H1 (cell line): ENCODE results near the gene SLFN12. TPM values are rescaled to one million over a fixed set of nuclear protein-coding genes. Genes with fewer than 3 reads are reported as not detected.

Experiments
- CTCF ChIA-PET: fragments of 300-600 bp; sonication (Branson Sonifier 250); formaldehyde crosslinking; loops from one replicate; lab custom pipeline; 2021; ENCODE audit not compliant: partially characterized antibody; lab: Charles Lee
- POLR2A ChIA-PET: fragments of 300-600 bp; sonication (Branson Sonifier 250); formaldehyde crosslinking; loops from one replicate; lab custom pipeline; 2021; ENCODE audit warnings: inconsistent platforms; ENCODE audit not compliant: partially characterized antibody; lab: Charles Lee
- DNase-seq, 2 experiments: peaks; one replicate each; pipeline versions ENCODE4 v3.0.0 to v3.0.0-alpha.2; 2010 to 2022; ENCODE audit warnings: low spot score in 2 of 2, low read depth in 1 of 2, mixed read lengths in 1 of 2
- FAIRE-seq: peaks from 2 replicates; lab custom pipeline; 2011; peaks lifted over from hg19 to GRCh38; lab: Jason Lieb, UNC
- H2AFZ ChIP-seq: 2 replicates; pipeline ENCODE4 v1.8.1; 2012; ENCODE audit warnings: low read length, inconsistent platforms
- H2AK5ac ChIP-seq: 2 replicates; pipeline ENCODE4 v1.6.1; 2013; ENCODE audit warnings: low read depth, low read length
- H2BK120ac ChIP-seq: replicated peaks from 2 replicates; pipeline ENCODE3; 2013; ENCODE audit warnings: low read depth, low read length, inconsistent platforms
- H2BK12ac ChIP-seq: 2 replicates; pipeline ENCODE4 v1.6.1; 2013; ENCODE audit warnings: low read depth, low read length
- H2BK15ac ChIP-seq: 2 replicates; pipeline ENCODE4 v1.6.1; 2013; ENCODE audit warnings: low read length
- H2BK20ac ChIP-seq: 2 replicates; pipeline ENCODE4 v1.6.1; 2013; ENCODE audit warnings: low read length
- H2BK5ac ChIP-seq: 2 replicates; pipeline ENCODE4 v1.6.1; 2013; ENCODE audit warnings: low read depth, low read length
- H3K14ac ChIP-seq: 2 replicates; pipeline ENCODE4 v1.6.1; 2013; ENCODE audit warnings: inconsistent platforms; ENCODE audit not compliant: insufficient read length
- H3K18ac ChIP-seq: 2 replicates; pipeline ENCODE4 v1.6.1; 2013; ENCODE audit warnings: low read length; ENCODE audit errors: extremely low read depth
- H3K23ac ChIP-seq: 2 replicates; pipeline ENCODE4 v1.6.1; 2013; ENCODE audit warnings: inconsistent platforms; ENCODE audit not compliant: insufficient read length
- H3K23me2 ChIP-seq: 2 replicates; pipeline ENCODE4 v1.6.1; 2013; ENCODE audit warnings: low read depth, low read length
- H3K27ac ChIP-seq: 2 replicates; pipeline ENCODE4 v1.6.1; 2011; ENCODE audit warnings: low read depth, low read length, inconsistent platforms
- H3K27me3 ChIP-seq, 4 experiments: replicated peaks in 1 of 4; 1 replicate in 1 of 4; 2 replicates in 3 of 4; pipeline versions ENCODE4 v1.6.1 to v1.8.1; 2011 to 2013; ENCODE audit warnings: low read length in 3 of 4, mild to moderate bottlenecking in 3 of 4, inconsistent platforms in 2 of 4, mixed read lengths in 2 of 4, moderate library complexity in 1 of 4; ENCODE audit not compliant: control insufficient read depth in 3 of 4, insufficient read depth in 3 of 4; ENCODE audit errors: extremely low read depth in 1 of 4
- H3K36me3 ChIP-seq, 4 experiments: 2 replicates each; pipeline versions ENCODE4 v1.6.1 to v1.8.1; 2011 to 2013; ENCODE audit warnings: mild to moderate bottlenecking in 4 of 4, low read length in 3 of 4, moderate library complexity in 2 of 4, control low read depth in 1 of 4, inconsistent platforms in 1 of 4; ENCODE audit not compliant: insufficient read depth in 4 of 4, control insufficient read depth in 2 of 4
- H3K4ac ChIP-seq: replicated peaks from 2 replicates; pipeline ENCODE3; 2013; ENCODE audit warnings: low read length, low read depth, mixed read lengths, inconsistent platforms; ENCODE audit not compliant: insufficient read length
- H3K4me1 ChIP-seq, 4 experiments: replicated peaks in 1 of 4; 1 replicate in 1 of 4; 2 replicates in 3 of 4; pipeline versions ENCODE4 v1.6.1 to v1.8.1; 2011 to 2013; ENCODE audit warnings: low read length in 3 of 4, inconsistent platforms in 2 of 4, mixed read lengths in 1 of 4; ENCODE audit not compliant: insufficient read depth in 4 of 4, control insufficient read depth in 3 of 4
- H3K4me2 ChIP-seq, 2 experiments: 2 replicates each; pipeline versions ENCODE4 v1.6.1 to v1.8.1; 2011 to 2013; ENCODE audit warnings: low read depth in 2 of 2, low read length in 2 of 2, control low read depth in 1 of 2, inconsistent platforms in 1 of 2, mild to moderate bottlenecking in 1 of 2; ENCODE audit not compliant: insufficient read depth in 1 of 2
- H3K4me3 ChIP-seq, 4 experiments: fragments of 200-600, 300-600 bp in 1 of 4; sonication (generic), shearing (Covaris generic), sonication (Bioruptor Twin) in 1 of 4; 2 replicates each; pipeline versions ENCODE4 v1.5.1 to v1.8.1; 2011 to 2016; ENCODE audit warnings: low read length in 4 of 4, low read depth in 3 of 4, control low read depth in 2 of 4, inconsistent platforms in 2 of 4, mild to moderate bottlenecking in 2 of 4, mixed read lengths in 1 of 4, moderate library complexity in 1 of 4; ENCODE audit not compliant: insufficient read depth in 2 of 4; ENCODE audit errors: extremely low read depth in 1 of 4
- H3K56ac ChIP-seq: replicated peaks from 2 replicates; pipeline ENCODE3; 2013; ENCODE audit warnings: low read depth, mild to moderate bottlenecking, mixed read lengths, low read length, inconsistent platforms; ENCODE audit not compliant: insufficient read length
- H3K79me1 ChIP-seq: 2 replicates; pipeline ENCODE4 v1.6.1; 2013; ENCODE audit warnings: low read depth, low read length, control low read depth
- H3K79me2 ChIP-seq, 2 experiments: 2 replicates each; pipeline versions ENCODE4 v1.6.1 to v1.8.1; 2012 to 2013; ENCODE audit warnings: low read length in 2 of 2, mild to moderate bottlenecking in 2 of 2, inconsistent platforms in 1 of 2; ENCODE audit not compliant: insufficient read depth in 2 of 2, control insufficient read depth in 1 of 2
- H3K9ac ChIP-seq, 4 experiments: replicated peaks in 1 of 4; 1 replicate in 1 of 4; 2 replicates in 3 of 4; pipeline versions ENCODE4 v1.6.1 to v1.8.1; 2011 to 2013; ENCODE audit warnings: low read depth in 3 of 4, low read length in 3 of 4, control low read depth in 2 of 4, mild to moderate bottlenecking in 2 of 4, moderate library complexity in 2 of 4, inconsistent platforms in 1 of 4; ENCODE audit errors: extremely low read depth in 1 of 4
- H3K9me3 ChIP-seq, 2 experiments: 2 replicates each; pipeline versions ENCODE4 v1.6.1 to v1.8.1; 2012 to 2013; ENCODE audit warnings: mild to moderate bottlenecking in 2 of 2, moderate library complexity in 2 of 2, control low read depth in 1 of 2, inconsistent platforms in 1 of 2, low read depth in 1 of 2, low read length in 1 of 2, mixed read lengths in 1 of 2; ENCODE audit not compliant: insufficient read depth in 2 of 2
- H4K20me1 ChIP-seq, 2 experiments: replicated peaks in 1 of 2; 2 replicates each; pipeline versions ENCODE3 to v1.8.1; 2011 to 2013; ENCODE audit warnings: inconsistent platforms in 2 of 2, low read length in 2 of 2, mild to moderate bottlenecking in 1 of 2; ENCODE audit not compliant: insufficient read depth in 2 of 2, control insufficient read depth in 1 of 2
- H4K5ac ChIP-seq: 2 replicates; pipeline ENCODE4 v1.6.1; 2013; ENCODE audit warnings: low read length, low read depth, mixed read lengths, inconsistent platforms; ENCODE audit not compliant: insufficient read length
- H4K8ac ChIP-seq: 2 replicates; pipeline ENCODE4 v1.8.0; 2013; ENCODE audit warnings: mild to moderate bottlenecking, moderate library complexity, low read length, inconsistent platforms; ENCODE audit not compliant: insufficient read depth; ENCODE audit errors: extremely low read depth
- H4K91ac ChIP-seq: replicated peaks from 2 replicates; pipeline ENCODE3; 2013; ENCODE audit warnings: low read length, mixed read lengths, inconsistent platforms; ENCODE audit not compliant: insufficient read length
- CHD1 ChIP-seq: IDR thresholded peaks from 2 replicates; pipeline ENCODE4 v1.6.1; 2012; ENCODE audit warnings: low read depth, low read length, improper control_type of control experiment
- CHD2 ChIP-seq: IDR thresholded peaks from 2 replicates; pipeline ENCODE4 v1.6.1; 2012; ENCODE audit warnings: low read length, improper control_type of control experiment
- EP300 ChIP-seq, 2 experiments: IDR thresholded peaks; 1 replicate in 1 of 2; 2 replicates in 1 of 2; pipeline ENCODE4 v1.6.1; 2011 to 2012; ENCODE audit warnings: low read depth in 2 of 2, low read length in 2 of 2, mild to moderate bottlenecking in 2 of 2, borderline replicate concordance in 1 of 2, inconsistent platforms in 1 of 2, moderate library complexity in 1 of 2
- EZH2 ChIP-seq: fragments of 200-600 bp; sonication (generic); IDR thresholded peaks from 2 replicates; pipeline ENCODE4 v1.7.1; 2012; ENCODE audit warnings: low read depth, mild to moderate bottlenecking, moderate library complexity, low read length, inconsistent platforms; ENCODE audit not compliant: severe bottlenecking
- POU5F1 ChIP-seq: IDR thresholded peaks from 2 replicates; pipeline ENCODE4 v1.6.1; 2011; ENCODE audit warnings: low read depth, mild to moderate bottlenecking, low read length, moderate library complexity
- RAD21 ChIP-seq, 2 experiments: IDR thresholded peaks in 1 of 2; conservative IDR thresholded peaks in 1 of 2; 2 replicates each; pipeline ENCODE4 v1.6.1; 2011; ENCODE audit warnings: low read depth in 2 of 2, low read length in 2 of 2, improper control_type of control experiment in 1 of 2, inconsistent platforms in 1 of 2, mild to moderate bottlenecking in 1 of 2, moderate library complexity in 1 of 2
- RBBP5 ChIP-seq: IDR thresholded peaks from 2 replicates; pipeline ENCODE4 v1.7.1; 2012; ENCODE audit warnings: low read depth, mild to moderate bottlenecking, inconsistent platforms, low read length, moderate library complexity, borderline replicate concordance
- RNF2 ChIP-seq: fragments of 200-900, 300-1000 bp; sonication (generic); IDR thresholded peaks from 2 replicates; pipeline ENCODE4 v1.7.1; 2016; ENCODE audit warnings: borderline replicate concordance, low read depth, mild to moderate bottlenecking, antibody characterized with exemption, low read length; ENCODE audit not compliant: poor library complexity, severe bottlenecking; ENCODE audit errors: missing control alignments
- RXRA ChIP-seq: IDR thresholded peaks from 2 replicates; pipeline ENCODE4 v1.6.1; 2011; ENCODE audit warnings: low read depth, mild to moderate bottlenecking, low read length, moderate library complexity; ENCODE audit not compliant: insufficient read depth
- SRF ChIP-seq: IDR thresholded peaks from 2 replicates; pipeline ENCODE4 v1.6.1; 2011; ENCODE audit warnings: mild to moderate bottlenecking, low read depth, low read length, moderate library complexity
- WGBS, 2 experiments: shearing (Covaris generic) in 1 of 2; methylation state at CpG; one replicate each; pipeline versions ENCODE4 v1.1.6 to v1.1.7; 2013 to 2015; ENCODE audit warnings: low lambda C conversion rate in 2 of 2, mixed read lengths in 2 of 2, inconsistent platforms in 1 of 2, low coverage in 1 of 2, missing lambda C conversion rate in 1 of 2; ENCODE audit not compliant: insufficient replicate concordance in 2 of 2, insufficient coverage in 1 of 2, insufficient read length in 1 of 2; ENCODE audit errors: extremely low coverage in 1 of 2, missing lambda C conversion rate in 1 of 2; 5-methylcytosine and 5-hydroxymethylcytosine counted together
- polyA plus RNA-seq, 7 experiments: library from polyadenylated mRNA; depleted of rRNA in 3 of 7; stranded (reverse) in 5 of 7; unstranded in 2 of 7; fragments of >200 nt in 5 of 7; fragments of 200-250 nt in 2 of 7; gene quantifications; 1 replicate in 5 of 7; 2 replicates in 1 of 7; 4 replicates in 1 of 7; pipeline versions ENCODE4 v1.2.1 to v1.2.3, GENCODE V29; 2011 to 2013; ENCODE audit warnings: missing spikeins in 2 of 7, mixed read lengths in 2 of 7
- total RNA-seq: library from RNA; stranded (reverse); fragmentation: NEBNext Ultra II Directional; extraction: Animal tissue kit (Norgen Biotek cat#: 25700); gene quantifications from 2 replicates; pipeline ENCODE4 v1.2.1, GENCODE V29; 2021

SLFN12 gene
- total and polyA plus RNA-seq, 2 of the 8 experiments (the other 6 are each of a cell fraction or from before 2014, with no cell fraction given), result 1.6 to 10.7 TPM

GRCh38 chr17:35449371-35449931, 17.2 kb upstream of the SLFN12 start:
- Histone ChIP-seq H2BK5ac (no peak overlapping the region), H2AK5ac (no peak overlapping the region), H2BK120ac (no peak overlapping the region), H3K27ac (no peak overlapping the region), H3K56ac (no peak overlapping the region), H3K79me1 (no peaks in the 10 kb centered on the region), H3K4me2 (peak overlapping the region; percentile 71 to 92), H3K18ac (no peak overlapping the region; the same call in 1 of the 2 replicates), H3K9ac (no peak overlapping the region; a peak in 2 of 7 replicates), H3K23me2 (peaks cover 4% of the 10 kb centered on the region; the same call in 1 of the 2 replicates), H4K20me1 (peaks cover 0 to 5% of the 10 kb centered on the region in 2 experiments), H3K14ac (no peak overlapping the region), H2BK12ac (peak overlapping the region; percentile 55; the same call in 1 of the 2 replicates), H3K9me3 (no peaks in the 10 kb centered on the region), H3K4ac (no peak overlapping the region), H3K27me3 (peaks cover 7 to 63% (median 41%) of the 10 kb centered on the region in 4 experiments), H4K5ac (no peak overlapping the region), H3K4me1 (peaks cover 0 to 4% (median 4%) of the 10 kb centered on the region in 4 experiments; a peak in 5 of 7 replicates), H2AFZ (peak overlapping the region; percentile 1; the same call in 1 of the 2 replicates), H4K91ac (no peak overlapping the region), H3K36me3 (peaks cover 0 to 4% (median 0%) of the 10 kb centered on the region in 4 experiments; a peak in 1 of 8 replicates), H2BK15ac (no peak overlapping the region; the same call in 1 of the 2 replicates), H4K8ac (peak overlapping the region; percentile 84; the same call in 1 of the 2 replicates), H3K4me3 (peak overlapping the region; percentile 7 to 64 (median 52); a peak in 7 of 8 replicates), H3K79me2 (no peaks in the 10 kb centered on the region), H3K23ac (no peak overlapping the region), H2BK20ac (no peak overlapping the region)
- peak in 1 of 2 experiments; percentile 70 for DNase-seq
- CTCF ChIA-PET, result interaction anchor here (2.0 kb wide), 1 partner anchor 137 kb away, joined by 5 read pairs; no protein-coding TSS in a partner anchor
- POLR2A ChIA-PET, result interaction anchor here (0.6 to 1.4 kb wide), 3 partner anchors 39 to 103 kb away, joined by 3 to 4 read pairs (median 3); no protein-coding TSS in a partner anchor
- 4% methylated on average over 32 of the region's 36 CpGs; no CpG with 5 or more reads in 1 of the 2 experiments for WGBS, 2 experiments
- no peak for FAIRE-seq
- TF ChIP-seq CHD2 (no peak), EZH2 (peak; percentile 92), RAD21 (IDR thresholded peaks at IDR 0.05 in 1 of 2, conservative IDR thresholded peaks at IDR 0.05 in 1 of 2; ENCODE audit: low read depth in 2 of 2, low read length in 2 of 2) (no peak), RXRA (no peak), RBBP5 (no peak), EP300 (IDR thresholded peaks at IDR 0.05; ENCODE audit: borderline replicate concordance in 1 of 2, low read depth in 2 of 2, low read length in 2 of 2) (no peak), POU5F1 (no peak), SRF (no peak), RNF2 (peak; percentile 34), CHD1 (no peak)
